MCF 10A (cell line): ENCODE results near the gene MOB1B. TPM values are rescaled to one million over a fixed set of nuclear protein-coding genes. Genes with fewer than 3 reads are reported as not detected.

ENCODE experiments used
- BruUV-seq: library from RNA; stranded (reverse); fragments of 400-500 nt; replicated peaks from 2 replicates; lab custom pipeline; 2021; lab: Mats Ljungman, UMichigan
- CTCF ChIA-PET: fragments of 300-600 bp; sonication (Branson Sonifier 250); formaldehyde crosslinking; extraction: SDS; loops from one replicate; lab custom pipeline; 2021; ENCODE audit warnings: antibody characterized with exemption, inconsistent platforms; lab: Yijun Ruan, JAX
- POLR2A ChIA-PET: fragments of 300-600, 350-650 bp; sonication (Branson Sonifier 250); formaldehyde crosslinking; extraction: SDS; loops from one replicate; lab custom pipeline; 2020; ENCODE audit warnings: antibody characterized with exemption, inconsistent platforms; lab: Yijun Ruan, JAX
- DNase-seq: peaks from one replicate; pipeline ENCODE4 v3.0.0-alpha.2; 2018; ENCODE audit not compliant: unreplicated experiment
- H3K27ac Mint-ChIP-seq: one replicate; pipeline ENCODE4 v1.8.0; 2022; ENCODE audit warnings: mild to moderate bottlenecking, low read depth, mixed read lengths; ENCODE audit not compliant: unreplicated experiment
- H3K27me3 Mint-ChIP-seq: one replicate; pipeline ENCODE4 v1.8.0; 2022; ENCODE audit warnings: mixed read lengths; ENCODE audit not compliant: insufficient read depth, unreplicated experiment
- H3K36me3 Mint-ChIP-seq: one replicate; pipeline ENCODE4 v1.8.0; 2022; ENCODE audit warnings: mild to moderate bottlenecking, moderate library complexity, mixed read lengths; ENCODE audit not compliant: insufficient read depth, unreplicated experiment
- H3K4me1 Mint-ChIP-seq: one replicate; pipeline ENCODE4 v1.8.0; 2022; ENCODE audit warnings: mixed read lengths; ENCODE audit not compliant: insufficient read depth, unreplicated experiment
- H3K4me3 Mint-ChIP-seq: one replicate; pipeline ENCODE4 v1.8.0; 2022; ENCODE audit warnings: mild to moderate bottlenecking, moderate library complexity, mixed read lengths; ENCODE audit not compliant: unreplicated experiment
- H3K9me3 Mint-ChIP-seq: one replicate; pipeline ENCODE4 v1.8.0; 2022; ENCODE audit warnings: mixed read lengths; ENCODE audit not compliant: unreplicated experiment
- intact Hi-C: fragments of 100-400 bp; cut with micrococcal nuclease; formaldehyde crosslinking; loops from 2 replicates; pipeline ENCODE4 v1.14.1; 2022
- total RNA-seq: library from RNA; stranded (reverse); gene quantifications from 2 replicates; pipeline ENCODE4 v1.2.3, GENCODE V29; 2022
- TF ChIP-seq, protein P1 (sequence below): fragments of 200-600 bp; IDR thresholded peaks from one replicate; pipeline ENCODE4 v1.8.0; 2022; ENCODE audit warnings: antibody characterized with exemption, mild to moderate bottlenecking; ENCODE audit not compliant: unreplicated experiment

MOB1B gene
- total RNA-seq, 1 experiment from 2014 or later, result 16.1 TPM

DNA sequence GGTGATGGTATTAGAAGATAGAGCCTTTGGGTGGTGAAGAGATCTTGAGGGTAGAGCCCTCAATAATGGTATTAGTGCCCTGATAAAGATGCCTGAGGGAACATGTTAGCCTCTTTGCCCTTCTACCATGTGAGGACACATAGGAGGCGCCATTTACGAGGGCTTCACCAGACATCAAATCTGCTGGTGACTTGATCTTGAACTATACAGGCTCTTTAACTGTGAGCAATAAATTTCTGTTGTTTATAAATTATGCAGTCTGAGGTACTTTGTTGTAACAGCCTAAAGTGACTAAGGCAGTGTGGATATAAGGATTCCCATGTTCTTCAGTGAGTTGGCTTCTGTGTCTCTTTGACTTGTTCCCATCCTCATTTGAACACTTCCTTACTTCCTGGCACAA, 11.8 kb downstream of the MOB1B start:
- H3K4me3 Mint-ChIP-seq, result no peak overlapping the region
- no peaks in the 10 kb centered on the region for H3K27me3 Mint-ChIP-seq
- BruUV-seq, result no TSS peak
- H3K27ac Mint-ChIP-seq, result no peak overlapping the region
- intact Hi-C loops, result no loop called here
- peaks cover 10% of the 10 kb centered on the region for H3K36me3 Mint-ChIP-seq
- no peaks in the 10 kb centered on the region for H3K9me3 Mint-ChIP-seq
- TF ChIP-seq, protein P1, sequence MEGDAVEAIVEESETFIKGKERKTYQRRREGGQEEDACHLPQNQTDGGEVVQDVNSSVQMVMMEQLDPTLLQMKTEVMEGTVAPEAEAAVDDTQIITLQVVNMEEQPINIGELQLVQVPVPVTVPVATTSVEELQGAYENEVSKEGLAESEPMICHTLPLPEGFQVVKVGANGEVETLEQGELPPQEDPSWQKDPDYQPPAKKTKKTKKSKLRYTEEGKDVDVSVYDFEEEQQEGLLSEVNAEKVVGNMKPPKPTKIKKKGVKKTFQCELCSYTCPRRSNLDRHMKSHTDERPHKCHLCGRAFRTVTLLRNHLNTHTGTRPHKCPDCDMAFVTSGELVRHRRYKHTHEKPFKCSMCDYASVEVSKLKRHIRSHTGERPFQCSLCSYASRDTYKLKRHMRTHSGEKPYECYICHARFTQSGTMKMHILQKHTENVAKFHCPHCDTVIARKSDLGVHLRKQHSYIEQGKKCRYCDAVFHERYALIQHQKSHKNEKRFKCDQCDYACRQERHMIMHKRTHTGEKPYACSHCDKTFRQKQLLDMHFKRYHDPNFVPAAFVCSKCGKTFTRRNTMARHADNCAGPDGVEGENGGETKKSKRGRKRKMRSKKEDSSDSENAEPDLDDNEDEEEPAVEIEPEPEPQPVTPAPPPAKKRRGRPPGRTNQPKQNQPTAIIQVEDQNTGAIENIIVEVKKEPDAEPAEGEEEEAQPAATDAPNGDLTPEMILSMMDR, result no peak
- H3K4me1 Mint-ChIP-seq, result peaks cover 10% of the 10 kb centered on the region
- CTCF ChIA-PET, result no interaction called here
- POLR2A ChIA-PET, result interaction anchor here (0.6 to 1.2 kb wide), 2 partner anchors 12 kb away, joined by 3 to 4 read pairs; partner anchors contain the start of gene MOB1B
- no peak for DNase-seq

DNA sequence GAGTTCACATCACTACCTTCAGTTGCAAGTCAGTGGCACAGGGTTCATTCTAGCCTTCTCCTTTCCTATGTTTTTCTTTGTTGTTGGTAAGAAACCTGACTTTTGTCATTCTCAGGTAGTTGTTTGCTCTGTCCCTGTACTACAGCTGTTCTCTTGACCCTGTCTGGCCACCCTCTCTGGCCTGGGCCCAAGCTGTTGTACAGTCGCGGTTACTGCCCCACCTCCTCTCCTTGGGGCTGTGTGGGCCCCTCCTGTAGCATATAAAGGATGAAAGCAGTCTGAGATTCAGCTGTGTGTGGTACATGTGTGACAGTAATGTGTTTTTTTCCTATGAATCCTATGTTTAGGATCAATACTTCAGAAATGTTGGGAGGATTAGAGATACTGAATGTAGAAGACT, 12.5 kb downstream of the MOB1B start:
- Mint-ChIP-seq H3K4me1 (peaks cover 10% of the 10 kb centered on the region), H3K27me3 (no peaks in the 10 kb centered on the region), H3K4me3 (no peak overlapping the region), H3K9me3 (no peaks in the 10 kb centered on the region), H3K36me3 (peaks cover 10% of the 10 kb centered on the region), H3K27ac (peak overlapping the region; percentile 33)
- BruUV-seq, result no TSS peak
- POLR2A ChIA-PET, result interaction anchor here (1.2 kb wide), 1 partner anchor 13 kb away, joined by 4 read pairs; the partner anchor contains the start of gene MOB1B
- no peak for DNase-seq
- TF ChIP-seq, protein P1, result no peak
- intact Hi-C loops, result no loop called here
- CTCF ChIA-PET, result interaction anchor here (0.6 kb wide), 1 partner anchor 20 kb away, joined by 4 read pairs; no protein-coding TSS in a partner anchor

DNA sequence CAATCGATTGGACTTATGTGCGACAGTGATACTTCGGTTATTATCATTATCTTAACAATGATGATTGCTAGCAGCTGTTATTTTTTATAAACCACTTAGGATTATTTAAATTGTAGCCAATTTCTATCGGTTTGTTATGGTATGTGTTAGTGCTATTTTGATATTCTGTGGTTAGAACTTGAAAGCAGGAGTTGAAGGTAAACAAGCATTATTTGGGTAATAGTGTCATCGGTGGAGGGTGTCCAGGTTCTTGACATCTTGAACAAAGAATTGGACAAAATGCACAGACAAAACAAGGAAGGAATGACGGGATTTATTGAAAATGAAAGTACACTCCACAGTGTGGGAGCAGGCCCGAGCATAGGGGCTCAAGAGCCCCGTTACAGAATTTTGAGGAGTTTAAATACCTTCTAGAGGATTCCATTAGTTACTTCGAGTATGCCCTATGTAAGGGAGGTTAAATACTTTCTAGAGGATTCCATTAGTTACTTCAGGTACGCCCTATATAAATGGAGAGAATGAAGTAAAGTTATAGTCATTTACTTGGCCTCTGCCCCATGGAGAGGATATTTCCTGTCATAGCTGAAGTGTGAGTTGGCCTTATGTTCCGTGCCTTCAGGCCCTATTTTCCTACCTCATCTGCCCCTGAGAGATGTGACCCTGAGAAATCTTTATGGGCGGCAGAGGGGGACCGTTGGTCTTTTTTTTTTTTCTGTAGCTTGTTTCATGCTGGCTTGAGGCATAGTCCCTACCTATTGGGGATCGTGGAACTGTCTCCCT, 13.1 kb downstream of the MOB1B start:
- TF ChIP-seq, protein P1, result no peak
- no peaks in the 10 kb centered on the region for H3K9me3 Mint-ChIP-seq
- DNase-seq, result peak; percentile 23
- peak overlapping the region; percentile 33 for H3K27ac Mint-ChIP-seq
- H3K4me1 Mint-ChIP-seq, result peaks cover 14% of the 10 kb centered on the region
- ChIA-PET CTCF (interaction anchor here (0.5 to 1.0 kb wide), 3 partner anchors 8 to 21 kb away, joined by 3 to 4 read pairs (median 3); no protein-coding TSS in a partner anchor), POLR2A (interaction anchor here (0.5 to 1.2 kb wide), 2 partner anchors 13 to 1650 kb away, joined by 4 read pairs; partner anchors contain the start of gene MOB1B)
- BruUV-seq, result no TSS peak
- no peaks in the 10 kb centered on the region for H3K27me3 Mint-ChIP-seq
- H3K4me3 Mint-ChIP-seq, result peak overlapping the region; percentile 1
- peaks cover 10% of the 10 kb centered on the region for H3K36me3 Mint-ChIP-seq
- intact Hi-C loops, result no loop called here

DNA sequence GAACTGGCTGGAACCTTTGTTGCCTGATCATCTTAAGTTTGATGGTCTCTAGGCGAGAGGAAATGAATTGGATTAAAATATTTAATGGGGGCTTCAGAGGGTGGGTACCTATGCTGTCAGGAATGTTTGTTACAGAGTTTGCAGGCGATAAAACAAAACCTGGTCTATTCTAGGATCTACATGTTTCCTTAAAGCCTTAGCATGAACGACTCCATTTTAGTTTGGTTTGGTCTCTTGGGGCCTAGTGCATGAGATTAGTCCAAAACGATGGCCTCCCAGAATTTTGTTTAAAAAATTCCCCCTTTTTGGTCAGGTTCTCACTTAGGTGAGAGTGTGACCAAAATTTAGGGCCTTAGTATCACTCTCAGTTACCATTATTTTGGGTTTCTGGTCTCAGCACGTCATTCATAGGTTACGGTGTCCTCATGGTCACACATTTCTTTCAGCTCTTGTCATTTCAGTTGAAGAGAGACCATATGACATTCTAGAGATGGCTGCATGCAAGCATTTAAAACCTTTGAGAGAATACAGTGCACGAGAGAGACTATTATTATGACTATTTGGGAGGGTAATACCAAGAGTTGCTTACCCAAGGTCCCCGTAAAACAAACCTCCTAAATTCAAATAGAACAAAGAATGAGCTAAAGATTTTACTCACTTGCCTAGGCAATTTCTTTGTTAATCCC, 13.8 kb downstream of the MOB1B start:
- CTCF ChIA-PET, result interaction anchor here (0.6 to 1.0 kb wide), 4 partner anchors 8 to 115 kb away, joined by 3 to 4 read pairs (median 3); no protein-coding TSS in a partner anchor
- no peak for DNase-seq
- POLR2A ChIA-PET, result no interaction called here
- TF ChIP-seq, protein P1, result no peak
- Mint-ChIP-seq H3K9me3 (no peaks in the 10 kb centered on the region), H3K27me3 (no peaks in the 10 kb centered on the region), H3K36me3 (peaks cover 10% of the 10 kb centered on the region), H3K27ac (peak overlapping the region; percentile 33), H3K4me1 (peaks cover 16% of the 10 kb centered on the region), H3K4me3 (no peak overlapping the region)
- intact Hi-C loops, result no loop called here
- BruUV-seq, result no TSS peak
